GM23248 (cell line): ENCODE data around the gene MCF2L.

Experiments
- EZH2 ChIP-seq: fragments of 200-600 bp; sonication (generic); IDR thresholded peaks from 2 replicates; pipeline ENCODE4 v1.6.1; 2018; ENCODE audit warnings: antibody characterized with exemption, mild to moderate bottlenecking; ENCODE audit not compliant: insufficient read depth, poor library complexity, severe bottlenecking
- EZH2phosphoT487 ChIP-seq: fragments of 200-600 bp; sonication (generic); IDR thresholded peaks from 2 replicates; pipeline ENCODE4 v1.6.1; 2018; ENCODE audit warnings: antibody characterized with exemption, moderate library complexity, mild to moderate bottlenecking, low read depth; ENCODE audit not compliant: insufficient read depth

DNA sequence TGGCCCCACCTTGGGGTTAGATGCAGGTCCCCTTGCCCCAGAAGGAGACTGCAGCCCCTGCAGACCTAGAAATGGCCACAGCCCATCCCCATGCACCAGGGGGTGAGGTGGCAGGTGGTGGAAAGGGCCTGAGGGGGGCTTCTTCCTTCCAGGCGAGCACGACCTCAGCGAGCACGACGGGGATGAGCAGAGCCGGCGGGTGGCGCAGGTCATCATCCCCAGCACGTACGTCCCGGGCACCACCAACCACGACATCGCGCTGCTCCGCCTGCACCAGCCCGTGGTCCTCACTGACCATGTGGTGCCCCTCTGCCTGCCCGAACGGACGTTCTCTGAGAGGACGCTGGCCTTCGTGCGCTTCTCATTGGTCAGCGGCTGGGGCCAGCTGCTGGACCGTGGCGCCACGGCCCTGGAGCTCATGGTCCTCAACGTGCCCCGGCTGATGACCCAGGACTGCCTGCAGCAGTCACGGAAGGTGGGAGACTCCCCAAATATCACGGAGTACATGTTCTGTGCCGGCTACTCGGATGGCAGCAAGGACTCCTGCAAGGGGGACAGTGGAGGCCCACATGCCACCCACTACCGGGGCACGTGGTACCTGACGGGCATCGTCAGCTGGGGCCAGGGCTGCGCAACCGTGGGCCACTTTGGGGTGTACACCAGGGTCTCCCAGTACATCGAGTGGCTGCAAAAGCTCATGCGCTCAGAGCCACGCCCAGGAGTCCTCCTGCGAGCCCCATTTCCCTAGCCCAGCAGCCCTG lies 149.4 kb downstream of the MCF2L start:
- TF ChIP-seq EZH2 (no peak), EZH2phosphoT487 (no peak)
